ENCODE results near the gene RREB1. TPM values are rescaled to one million over a fixed set of nuclear protein-coding genes. Genes with fewer than 3 reads are reported as not detected.
A peak's percentile ranks its signal among the peaks of the same experiment; 100 is the strongest.
"Not testable (repeated sequence)": the region's sequence is repeated elsewhere in the genome, so short reads cannot be mapped to it uniquely, and the experiment has no call there.

The RREB1 gene
- total and polyA plus RNA-seq, 2 donors = 9.2 to 13.3 TPM

DNA sequence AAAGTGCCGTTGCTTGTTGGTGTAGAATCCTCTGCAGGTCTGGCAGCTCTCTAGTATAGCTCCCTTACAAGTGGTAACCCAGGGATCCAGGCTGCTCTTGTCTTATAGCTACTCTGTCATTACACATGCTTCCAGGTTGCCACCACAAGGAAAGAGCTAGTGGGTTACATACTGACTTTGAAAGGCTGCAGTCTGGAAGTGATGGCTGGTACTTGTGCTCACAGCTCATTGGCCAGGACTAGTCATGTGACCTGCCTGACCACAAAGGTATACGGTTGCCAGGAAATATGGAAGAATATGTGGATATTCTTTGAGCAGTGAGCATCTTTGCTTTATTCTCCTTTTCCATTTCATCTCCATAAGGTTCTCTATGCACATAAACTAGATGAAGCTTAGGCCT, 46.0 kb downstream of the RREB1 start:
- Histone ChIP-seq H3K4me1 (ENCODE audit: control insufficient read depth in 2 of 2, insufficient read depth in 2 of 2, low read length in 2 of 2) (peaks cover 32 to 58% of the 10 kb centered on the region in 2 donors), H3K9me3 (ENCODE audit: control insufficient read depth in 2 of 2, insufficient read depth in 1 of 2, low read length in 1 of 2) (no peaks in the 10 kb centered on the region), H3K36me3 (ENCODE audit: control insufficient read depth in 2 of 2, insufficient read depth in 2 of 2, low read length in 1 of 2) (peaks cover 5% of the 10 kb centered on the region in 2 donors), H3K27ac (ENCODE audit: low read depth in 1 of 2, low read length in 1 of 2) (peak overlapping the region in 1 of 2 donors; percentile 77), H3K27me3 (ENCODE audit: control insufficient read depth in 2 of 2, insufficient read depth in 1 of 2, low read length in 1 of 2) (no peaks in the 10 kb centered on the region), H3K4me3 (ENCODE audit: low read length in 2 of 2) (no peak overlapping the region)
- 57% methylated on average over 2 of the region's 2 CpGs for WGBS
- DNase-seq (ENCODE audit: low read depth in 6 of 9, low spot score in 9 of 9) = peak in 1 of 9 donors; percentile 41

DNA sequence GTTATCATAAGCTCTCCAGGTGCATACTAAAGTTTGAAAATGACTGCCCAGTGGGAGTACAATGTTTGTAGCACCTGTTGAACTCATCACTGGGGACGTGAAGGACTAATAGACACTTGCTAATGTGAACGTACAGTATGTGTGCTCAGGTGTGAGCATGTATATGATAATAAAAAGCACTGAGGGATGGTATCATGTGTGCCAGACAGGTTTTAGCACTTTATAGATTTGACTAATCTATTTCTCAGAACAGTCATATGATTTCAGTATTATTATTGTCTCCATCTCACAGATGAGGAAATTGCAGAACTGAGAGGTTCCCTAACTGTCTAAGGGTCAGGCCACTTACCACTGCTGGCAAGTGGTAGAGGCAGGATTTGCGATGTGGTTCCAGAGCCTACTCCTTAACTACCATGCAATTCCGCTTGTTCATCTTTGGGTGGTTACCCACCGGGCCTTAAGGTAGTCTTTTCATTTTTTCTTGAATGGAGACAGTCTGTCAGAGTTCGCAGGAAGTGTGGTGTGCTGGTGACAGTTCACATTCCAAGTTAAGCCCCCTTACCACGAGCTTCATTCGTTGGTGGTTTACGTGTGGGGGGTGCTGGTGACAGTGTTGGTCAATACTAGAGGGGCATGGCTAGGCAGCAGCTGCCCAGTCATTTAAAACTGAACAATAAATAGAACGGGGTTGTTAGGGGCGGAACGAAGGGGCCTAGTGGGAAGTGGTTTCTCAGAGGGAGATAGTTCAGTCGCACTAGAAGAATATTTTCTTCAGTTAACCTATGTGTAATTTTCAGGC, 46.8 kb downstream of the RREB1 start:
- H3K27ac ChIP-seq (ENCODE audit: low read depth in 1 of 2, low read length in 1 of 2) = peak overlapping the region; percentile 77 to 81
- no peaks in the 10 kb centered on the region for H3K27me3 ChIP-seq (ENCODE audit: control insufficient read depth in 2 of 2, insufficient read depth in 1 of 2, low read length in 1 of 2)
- H3K4me1 ChIP-seq (ENCODE audit: control insufficient read depth in 2 of 2, insufficient read depth in 2 of 2, low read length in 2 of 2) = peaks cover 32 to 58% of the 10 kb centered on the region in 2 donors
- DNase-seq (ENCODE audit: low read depth in 6 of 9, low spot score in 9 of 9) = peak in 1 of 9 donors; percentile 67
- no peaks in the 10 kb centered on the region for H3K9me3 ChIP-seq (ENCODE audit: control insufficient read depth in 2 of 2, insufficient read depth in 1 of 2, low read length in 1 of 2)
- H3K4me3 ChIP-seq (ENCODE audit: low read length in 2 of 2) = no peak overlapping the region
- H3K36me3 ChIP-seq (ENCODE audit: control insufficient read depth in 2 of 2, insufficient read depth in 2 of 2, low read length in 1 of 2) = peaks cover 5% of the 10 kb centered on the region in 2 donors
- 26% methylated on average over 13 of the region's 13 CpGs for WGBS

DNA sequence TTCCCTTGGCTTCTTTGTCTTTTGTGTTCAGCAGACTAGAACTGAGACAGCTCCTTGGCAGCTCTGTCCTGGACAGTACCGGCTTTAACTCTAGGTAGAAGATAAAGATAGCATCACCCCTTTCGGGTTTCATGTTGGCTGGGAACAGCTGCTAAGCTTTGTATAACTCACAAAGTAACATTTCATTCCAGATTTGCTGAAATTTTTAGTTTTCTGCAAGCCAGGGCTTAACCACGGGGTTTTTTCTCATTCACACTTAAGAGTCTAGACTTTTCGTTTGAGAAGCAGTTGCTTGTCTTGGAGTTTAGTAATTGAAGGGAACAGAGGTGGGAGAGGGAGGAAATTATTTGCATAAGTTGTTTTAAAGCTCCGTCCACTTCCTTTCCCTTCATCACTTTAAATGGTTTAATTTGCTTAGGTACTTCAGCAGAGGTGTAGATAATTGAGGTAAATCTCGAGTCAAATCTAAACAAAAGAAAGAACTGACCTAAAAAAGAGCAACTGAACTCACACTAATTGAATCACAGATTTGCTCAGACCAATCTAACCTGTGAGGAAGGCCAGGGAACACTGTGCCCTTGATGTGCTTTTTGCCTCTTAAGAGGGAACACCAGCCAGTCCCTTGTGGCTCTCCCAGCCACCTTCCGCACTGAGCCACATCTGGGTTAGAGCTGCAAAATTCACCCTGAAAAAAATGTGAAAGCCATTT, 48.3 kb downstream of the RREB1 start:
- no peaks in the 10 kb centered on the region for H3K27me3 ChIP-seq (ENCODE audit: control insufficient read depth in 2 of 2, insufficient read depth in 1 of 2, low read length in 1 of 2)
- peak overlapping the region; percentile 48 to 77 for H3K27ac ChIP-seq (ENCODE audit: low read depth in 1 of 2, low read length in 1 of 2)
- WGBS = 56% methylated on average over 7 of the region's 7 CpGs
- DNase-seq (ENCODE audit: low read depth in 6 of 9, low spot score in 9 of 9) = peak in 1 of 9 donors; percentile 51
- H3K4me1 ChIP-seq (ENCODE audit: control insufficient read depth in 2 of 2, insufficient read depth in 2 of 2, low read length in 2 of 2) = peaks cover 32 to 53% of the 10 kb centered on the region in 2 donors
- peaks cover 5% of the 10 kb centered on the region in 2 donors for H3K36me3 ChIP-seq (ENCODE audit: control insufficient read depth in 2 of 2, insufficient read depth in 2 of 2, low read length in 1 of 2)
- no peak overlapping the region for H3K4me3 ChIP-seq (ENCODE audit: low read length in 2 of 2)
- H3K9me3 ChIP-seq (ENCODE audit: control insufficient read depth in 2 of 2, insufficient read depth in 1 of 2, low read length in 1 of 2) = no peaks in the 10 kb centered on the region

DNA sequence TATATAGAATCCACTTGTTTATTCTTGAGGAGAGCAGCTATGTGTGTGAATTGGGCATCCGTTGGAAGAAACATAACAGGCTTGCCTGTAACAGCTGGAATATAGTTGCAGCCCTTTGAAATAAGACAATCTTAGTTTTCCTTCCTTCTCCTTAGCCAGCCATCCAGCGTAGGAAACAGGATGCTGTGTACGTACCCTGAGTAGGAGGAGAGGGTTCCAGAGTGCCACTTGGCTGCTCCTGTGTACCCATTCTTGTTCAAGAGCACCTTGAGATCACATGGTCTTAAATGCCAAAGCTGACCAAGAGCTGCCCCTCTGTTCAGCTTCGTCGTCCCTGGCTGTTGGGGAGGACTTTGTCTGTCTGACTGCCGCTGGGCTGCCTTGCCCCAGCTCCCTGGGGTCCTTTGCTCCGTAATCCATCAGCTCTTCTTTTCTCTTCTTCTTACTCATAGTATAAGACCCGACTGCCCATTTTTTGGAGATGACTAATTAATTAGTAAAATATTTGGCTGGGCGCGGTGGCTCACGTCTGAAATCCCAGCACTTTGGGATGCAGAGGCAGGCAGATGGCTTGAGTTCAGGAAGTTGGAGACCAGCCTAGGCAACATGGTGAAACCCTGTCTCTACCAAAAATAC, 49.0 kb downstream of the RREB1 start:
- 95% methylated on average over 11 of the region's 11 CpGs for WGBS
- Histone ChIP-seq H3K36me3 (ENCODE audit: control insufficient read depth in 2 of 2, insufficient read depth in 2 of 2, low read length in 1 of 2) (peaks cover 5% of the 10 kb centered on the region in 2 donors), H3K9me3 (ENCODE audit: control insufficient read depth in 2 of 2, insufficient read depth in 1 of 2, low read length in 1 of 2) (no peaks in the 10 kb centered on the region), H3K4me1 (ENCODE audit: control insufficient read depth in 2 of 2, insufficient read depth in 2 of 2, low read length in 2 of 2) (peaks cover 32 to 48% of the 10 kb centered on the region in 2 donors), H3K27me3 (ENCODE audit: control insufficient read depth in 2 of 2, insufficient read depth in 1 of 2, low read length in 1 of 2) (no peaks in the 10 kb centered on the region), H3K27ac (ENCODE audit: low read depth in 1 of 2, low read length in 1 of 2) (no peak overlapping the region), H3K4me3 (ENCODE audit: low read length in 2 of 2) (no peak overlapping the region)
- DNase-seq (ENCODE audit: low read depth in 6 of 9, low spot score in 9 of 9) = no peak

DNA sequence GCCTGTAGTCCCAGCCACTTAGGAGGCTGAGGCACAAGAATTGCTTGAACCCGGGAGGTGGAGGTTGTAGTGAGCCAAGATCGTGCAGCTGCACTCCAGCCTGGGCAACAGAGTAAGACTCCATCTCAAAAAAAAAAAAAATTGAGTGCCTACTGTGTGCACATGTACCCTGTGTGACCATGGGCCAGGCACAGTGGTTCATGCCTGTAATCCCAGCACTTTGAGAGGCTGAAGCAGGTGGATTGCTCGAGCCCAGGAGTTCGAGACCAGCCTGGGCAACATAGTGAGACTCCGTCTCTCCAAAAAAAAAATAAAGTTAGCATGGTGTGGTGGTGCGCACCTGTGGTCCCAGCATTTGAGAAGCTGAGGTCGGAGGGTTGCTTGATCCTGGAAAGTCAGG, 49.5 kb downstream of the RREB1 start:
- 96% methylated on average over 7 of the region's 7 CpGs for WGBS
- H3K27ac ChIP-seq (ENCODE audit: low read depth in 1 of 2, low read length in 1 of 2); H3K9me3 ChIP-seq (ENCODE audit: control insufficient read depth in 2 of 2, insufficient read depth in 1 of 2, low read length in 1 of 2); DNase-seq (ENCODE audit: low read depth in 6 of 9, low spot score in 9 of 9); H3K27me3 ChIP-seq (ENCODE audit: control insufficient read depth in 2 of 2, insufficient read depth in 1 of 2, low read length in 1 of 2); H3K4me3 ChIP-seq (ENCODE audit: low read length in 2 of 2); H3K36me3 ChIP-seq (ENCODE audit: control insufficient read depth in 2 of 2, insufficient read depth in 2 of 2, low read length in 1 of 2): not testable (repeated sequence)
- H3K4me1 ChIP-seq (ENCODE audit: control insufficient read depth in 2 of 2, insufficient read depth in 2 of 2, low read length in 2 of 2) = peaks cover 32 to 48% of the 10 kb centered on the region in 2 donors

DNA sequence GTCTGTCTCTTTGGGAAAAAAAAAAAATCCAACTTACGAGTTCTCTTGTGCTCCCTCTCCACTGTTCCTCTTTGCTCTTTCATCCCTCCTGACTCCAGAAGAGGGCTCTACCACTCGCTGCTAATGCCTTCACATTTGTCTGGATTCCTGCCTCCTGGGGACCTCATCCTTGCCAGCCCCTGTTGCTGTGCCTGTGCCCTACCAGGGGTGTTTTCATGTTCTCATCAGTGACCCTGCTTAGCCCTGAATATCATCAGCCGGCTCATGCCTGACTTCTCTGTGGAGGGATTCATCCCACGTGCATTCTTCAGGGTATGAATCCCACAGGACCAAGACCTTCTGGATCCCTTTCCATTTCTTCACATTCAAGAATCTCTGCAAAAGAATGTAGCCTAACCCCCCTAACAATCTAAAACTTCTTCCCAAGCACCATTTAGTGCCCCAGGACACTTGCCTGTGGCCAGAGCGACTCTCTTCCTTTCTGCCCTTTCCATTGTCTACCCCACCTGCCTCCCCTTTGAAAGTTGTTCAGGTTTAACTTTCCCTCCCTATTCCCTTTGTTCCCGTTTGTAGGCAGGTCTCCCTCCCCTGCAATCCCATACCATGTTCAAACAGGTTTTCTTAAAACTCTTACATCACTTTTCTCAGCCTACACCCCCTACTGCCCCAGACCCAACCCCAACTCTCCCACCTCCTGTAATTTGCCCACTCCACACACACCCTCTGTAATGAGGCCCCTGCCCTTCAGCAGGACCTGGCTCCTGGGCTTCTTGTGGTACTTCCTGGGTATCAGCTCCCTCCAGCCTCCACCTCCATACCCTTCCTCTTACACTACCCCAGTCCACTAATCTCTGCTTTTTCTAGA, 50.2 kb downstream of the RREB1 start:
- no peak overlapping the region for H3K27ac ChIP-seq (ENCODE audit: low read depth in 1 of 2, low read length in 1 of 2)
- no peak overlapping the region for H3K4me3 ChIP-seq (ENCODE audit: low read length in 2 of 2)
- peaks cover 32 to 44% of the 10 kb centered on the region in 2 donors for H3K4me1 ChIP-seq (ENCODE audit: control insufficient read depth in 2 of 2, insufficient read depth in 2 of 2, low read length in 2 of 2)
- no peaks in the 10 kb centered on the region for H3K9me3 ChIP-seq (ENCODE audit: control insufficient read depth in 2 of 2, insufficient read depth in 1 of 2, low read length in 1 of 2)
- no peaks in the 10 kb centered on the region for H3K27me3 ChIP-seq (ENCODE audit: control insufficient read depth in 2 of 2, insufficient read depth in 1 of 2, low read length in 1 of 2)
- 94% methylated on average over 6 of the region's 6 CpGs for WGBS
- H3K36me3 ChIP-seq (ENCODE audit: control insufficient read depth in 2 of 2, insufficient read depth in 2 of 2, low read length in 1 of 2) = peaks cover 0 to 5% of the 10 kb centered on the region in 2 donors
- DNase-seq (ENCODE audit: low read depth in 6 of 9, low spot score in 9 of 9) = no peak

DNA sequence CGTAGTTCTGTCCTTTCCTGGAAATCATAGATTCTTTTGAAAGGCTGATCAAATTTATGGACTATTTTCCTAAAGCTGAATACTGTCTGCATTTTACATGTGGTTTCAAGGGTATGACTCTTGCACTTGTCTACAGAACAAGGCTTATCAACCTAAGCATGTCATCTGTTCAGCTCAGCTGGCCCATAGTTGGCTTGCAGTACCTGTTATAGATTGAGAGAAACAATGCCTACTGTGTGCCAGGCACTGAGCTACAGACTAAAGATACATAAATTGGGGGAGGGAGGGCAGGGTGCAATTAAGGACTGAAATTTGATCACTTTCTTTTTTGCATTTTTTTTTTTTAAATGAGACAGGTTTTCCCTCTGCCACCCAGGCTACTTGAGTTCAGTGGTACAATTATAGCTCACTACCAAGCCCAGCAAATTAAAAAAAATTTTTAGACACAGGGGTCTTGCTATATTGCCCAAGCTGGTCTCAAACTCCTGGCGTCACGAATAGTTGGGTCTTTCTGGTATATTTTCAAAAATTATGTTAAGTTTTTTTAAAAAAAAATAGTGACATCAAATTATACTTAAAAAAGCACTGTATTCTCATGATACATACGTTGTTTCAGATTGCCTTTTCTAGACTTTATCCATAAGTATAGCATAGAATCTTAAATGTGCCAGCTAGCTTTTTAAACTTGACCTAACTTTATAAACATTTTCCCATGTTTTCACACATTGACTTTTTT, 52.2 kb downstream of the RREB1 start:
- Histone ChIP-seq H3K27ac (ENCODE audit: low read depth in 1 of 2, low read length in 1 of 2) (peak overlapping the region in 1 of 2 donors; percentile 18), H3K36me3 (ENCODE audit: control insufficient read depth in 2 of 2, insufficient read depth in 2 of 2, low read length in 1 of 2) (peaks cover 9 to 10% of the 10 kb centered on the region in 2 donors), H3K9me3 (ENCODE audit: control insufficient read depth in 2 of 2, insufficient read depth in 1 of 2, low read length in 1 of 2) (no peaks in the 10 kb centered on the region), H3K27me3 (ENCODE audit: control insufficient read depth in 2 of 2, insufficient read depth in 1 of 2, low read length in 1 of 2) (no peaks in the 10 kb centered on the region), H3K4me1 (ENCODE audit: control insufficient read depth in 2 of 2, insufficient read depth in 2 of 2, low read length in 2 of 2) (peaks cover 17 to 42% of the 10 kb centered on the region in 2 donors), H3K4me3 (ENCODE audit: low read length in 2 of 2) (no peak overlapping the region)
- WGBS = 97% methylated on average over 4 of the region's 4 CpGs
- DNase-seq (ENCODE audit: low read depth in 6 of 9, low spot score in 9 of 9) = no peak

DNA sequence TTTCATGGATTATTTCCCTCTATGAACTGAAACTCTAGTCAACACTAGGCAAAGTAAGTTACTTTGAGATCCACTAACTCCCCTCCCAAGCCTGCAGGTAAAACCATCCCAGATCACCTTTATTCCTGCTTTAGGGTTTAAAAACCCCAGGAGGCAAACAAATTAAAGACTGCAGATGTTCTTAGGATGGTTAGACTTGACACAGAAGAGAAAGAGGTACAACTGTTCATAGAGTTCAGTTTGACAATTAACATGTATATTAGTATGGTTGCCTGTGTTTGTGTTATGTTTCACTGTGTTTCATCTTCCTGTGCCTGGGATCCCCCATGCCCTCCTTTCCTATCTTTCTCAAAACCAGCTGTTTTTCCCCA, 53.5 kb downstream of the RREB1 start:
- no peak overlapping the region for H3K4me3 ChIP-seq (ENCODE audit: low read length in 2 of 2)
- no peak overlapping the region for H3K27ac ChIP-seq (ENCODE audit: low read depth in 1 of 2, low read length in 1 of 2)
- peaks cover 6 to 39% of the 10 kb centered on the region in 2 donors for H3K4me1 ChIP-seq (ENCODE audit: control insufficient read depth in 2 of 2, insufficient read depth in 2 of 2, low read length in 2 of 2)
- peaks cover 10 to 12% of the 10 kb centered on the region in 2 donors for H3K36me3 ChIP-seq (ENCODE audit: control insufficient read depth in 2 of 2, insufficient read depth in 2 of 2, low read length in 1 of 2)
- H3K9me3 ChIP-seq (ENCODE audit: control insufficient read depth in 2 of 2, insufficient read depth in 1 of 2, low read length in 1 of 2) = no peaks in the 10 kb centered on the region
- no peak for DNase-seq (ENCODE audit: low read depth in 6 of 9, low spot score in 9 of 9)
- H3K27me3 ChIP-seq (ENCODE audit: control insufficient read depth in 2 of 2, insufficient read depth in 1 of 2, low read length in 1 of 2) = no peaks in the 10 kb centered on the region
